ENCODE measurements around the gene PRR22. TPM values are rescaled to one million over a fixed set of nuclear protein-coding genes. Genes with fewer than 3 reads are reported as not detected.

PRR22 gene
- total RNA-seq, 1 experiment from 2014 or later, result 8.1 TPM

DNA sequence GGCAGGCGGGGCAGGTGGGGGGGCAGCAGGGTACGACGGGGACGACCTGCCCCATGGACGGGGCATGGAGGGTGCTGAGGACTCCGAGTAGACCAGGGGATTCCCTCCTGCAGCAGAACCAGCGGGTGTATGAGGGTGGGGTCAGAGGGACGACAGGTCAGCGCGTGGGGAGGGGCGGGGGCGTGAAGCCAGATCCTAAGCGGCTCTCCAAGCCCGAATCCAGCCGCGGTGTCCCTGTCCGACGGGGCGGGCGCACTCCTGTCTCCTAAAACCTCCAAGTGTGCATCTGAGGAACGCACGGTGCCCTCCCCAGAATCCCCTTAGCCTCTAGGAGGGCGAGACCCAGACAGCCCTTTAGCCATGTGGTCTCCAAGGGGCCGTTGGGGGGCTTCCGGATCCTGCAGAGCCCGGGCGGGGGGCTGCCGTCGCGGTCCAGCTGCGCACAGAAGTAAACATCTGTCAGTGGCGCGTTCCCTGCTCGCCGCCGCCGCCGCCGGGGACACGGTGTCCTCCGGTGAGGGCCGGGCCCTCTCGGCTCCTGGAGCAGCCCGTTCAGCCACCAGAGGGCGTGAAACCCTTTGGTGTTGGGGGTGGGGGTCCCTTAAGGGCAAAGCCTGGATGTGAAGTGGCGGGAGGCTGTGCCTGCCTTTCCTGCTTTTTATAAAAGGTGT is 21.1 kb upstream of the PRR22 start:
- Mint-ChIP-seq H3K36me3 (ENCODE audit: insufficient read depth in 1 of 3, low read depth in 3 of 3) (peaks cover 0 to 4% (median 0%) of the 10 kb centered on the region in 3 experiments; a peak in 2 of 7 replicates), H3K4me3 (peak overlapping the region; percentile 65 to 84), H3K4me1 (peaks cover 16 to 30% of the 10 kb centered on the region in 2 experiments), H3K27ac (no peak overlapping the region; a peak in 1 of 7 replicates), H3K27me3 (ENCODE audit: low read depth) (peaks cover 46% of the 10 kb centered on the region), H3K9me3 (peaks cover 0 to 4% of the 10 kb centered on the region in 2 experiments; a peak in 3 of 5 replicates)
- H4K8ac ChIP-seq (replicated peaks; ENCODE audit: insufficient read length, low read depth, low read length), result no peak overlapping the region
- H3K4me1 ChIP-seq (ENCODE audit: insufficient read depth, low read length), result no peaks in the 10 kb centered on the region
- DNase-seq, result peak; percentile 90
- H2AFZ ChIP-seq (ENCODE audit: low read length), result no peak overlapping the region
- no peak overlapping the region for H3K23ac ChIP-seq (ENCODE audit: insufficient read length, low read depth, low read length)
- H3K56ac ChIP-seq (ENCODE audit: insufficient read length, low read depth, low read length), result no peak overlapping the region
- WGBS (ENCODE audit: extremely low coverage, insufficient read length, low lambda C conversion rate), result no CpG with 5 or more reads among the region's 46 CpGs
- H4K20me1 ChIP-seq (ENCODE audit: control insufficient read depth, insufficient read depth, insufficient read length), result no peaks in the 10 kb centered on the region
- H4K5ac ChIP-seq (ENCODE audit: insufficient read length, low read depth, low read length), result no peak overlapping the region
- peaks cover 6% of the 10 kb centered on the region for H3K23me2 ChIP-seq (ENCODE audit: insufficient read length, low read depth, low read length, poor library complexity, severe bottlenecking)
- TF ChIP-seq, protein P1, sequence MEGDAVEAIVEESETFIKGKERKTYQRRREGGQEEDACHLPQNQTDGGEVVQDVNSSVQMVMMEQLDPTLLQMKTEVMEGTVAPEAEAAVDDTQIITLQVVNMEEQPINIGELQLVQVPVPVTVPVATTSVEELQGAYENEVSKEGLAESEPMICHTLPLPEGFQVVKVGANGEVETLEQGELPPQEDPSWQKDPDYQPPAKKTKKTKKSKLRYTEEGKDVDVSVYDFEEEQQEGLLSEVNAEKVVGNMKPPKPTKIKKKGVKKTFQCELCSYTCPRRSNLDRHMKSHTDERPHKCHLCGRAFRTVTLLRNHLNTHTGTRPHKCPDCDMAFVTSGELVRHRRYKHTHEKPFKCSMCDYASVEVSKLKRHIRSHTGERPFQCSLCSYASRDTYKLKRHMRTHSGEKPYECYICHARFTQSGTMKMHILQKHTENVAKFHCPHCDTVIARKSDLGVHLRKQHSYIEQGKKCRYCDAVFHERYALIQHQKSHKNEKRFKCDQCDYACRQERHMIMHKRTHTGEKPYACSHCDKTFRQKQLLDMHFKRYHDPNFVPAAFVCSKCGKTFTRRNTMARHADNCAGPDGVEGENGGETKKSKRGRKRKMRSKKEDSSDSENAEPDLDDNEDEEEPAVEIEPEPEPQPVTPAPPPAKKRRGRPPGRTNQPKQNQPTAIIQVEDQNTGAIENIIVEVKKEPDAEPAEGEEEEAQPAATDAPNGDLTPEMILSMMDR (conservative IDR thresholded peaks at IDR 0.05), result peak; percentile 91
- H3K18ac ChIP-seq (ENCODE audit: insufficient read length, low read depth, low read length), result no peak overlapping the region
- no peak overlapping the region for H2BK15ac ChIP-seq (ENCODE audit: low read depth, low read length)
- no peaks in the 10 kb centered on the region for H3K9me3 ChIP-seq (ENCODE audit: control insufficient read depth, low read depth, low read length)
- H2BK12ac ChIP-seq (ENCODE audit: insufficient read length, low read depth, low read length), result no peak overlapping the region
- H3K27ac ChIP-seq (ENCODE audit: insufficient read length, low read depth, low read length), result no peak overlapping the region
- no peak overlapping the region for H4K91ac ChIP-seq (ENCODE audit: insufficient read length, low read depth, low read length)
- no peaks in the 10 kb centered on the region for H3K79me2 ChIP-seq (ENCODE audit: insufficient read depth, low read length)
- no peak overlapping the region for H3T11ph ChIP-seq (ENCODE audit: low read length)
- no peak overlapping the region for H2BK5ac ChIP-seq (ENCODE audit: insufficient read length, low read length)
- H2BK120ac ChIP-seq (ENCODE audit: low read depth, low read length, poor library complexity, severe bottlenecking), result no peak overlapping the region
- no peak overlapping the region for H3K9ac ChIP-seq (ENCODE audit: extremely low read depth, insufficient read length, low read length)
- no peak overlapping the region for H2AK5ac ChIP-seq (ENCODE audit: insufficient read length, low read length)
- H3K79me1 ChIP-seq (ENCODE audit: insufficient read depth, low read depth, low read length, poor library complexity, severe bottlenecking), result no peaks in the 10 kb centered on the region
- no peak overlapping the region for H2BK20ac ChIP-seq (ENCODE audit: low read depth, low read length, poor library complexity, severe bottlenecking)
- H3K4ac ChIP-seq (ENCODE audit: low read depth, low read length), result no peak overlapping the region
- H3K14ac ChIP-seq (ENCODE audit: insufficient read depth, low read length), result no peak overlapping the region
- peak overlapping the region; percentile 30 for H3K4me2 ChIP-seq (ENCODE audit: insufficient read depth, insufficient read length, low read length)
- H3K27me3 ChIP-seq (ENCODE audit: insufficient read depth, low read length), result no peaks in the 10 kb centered on the region; the same call in 1 of the 2 replicates

Measured in H9 (cell line).